HepG2 (cell line): Measurements from ENCODE around the gene MYLK. TPM values are rescaled to one million over a fixed set of nuclear protein-coding genes. Genes with fewer than 3 reads are reported as not detected.

Experiments used
- ATAC-seq: fragments of 200-7000 bp; cut with Tn5 transposase; 3 replicates; pipeline ENCODE4 v1.9.1; 2020; ENCODE audit warnings: mild to moderate bottlenecking, moderate library complexity
- BruUV-seq: library from RNA; stranded (reverse); fragments of 400-500 nt; replicated peaks from 2 replicates; lab custom pipeline; 2021; lab: Mats Ljungman, UMichigan
- CTCF ChIA-PET: fragments of 300-600 bp; formaldehyde crosslinking; extraction: SDS; loops from one replicate; lab custom pipeline; 2021; ENCODE audit warnings: low total read pairs, inconsistent platforms, low intra/inter-chr PET ratio; lab: Yijun Ruan, JAX
- POLR2A ChIA-PET: fragments of 350-600 bp; sonication (Branson Sonifier 250); formaldehyde crosslinking; loops from one replicate; lab custom pipeline; 2020; ENCODE audit warnings: antibody characterized with exemption, inconsistent platforms; lab: Yijun Ruan, JAX
- DNase-seq: peaks from one replicate; pipeline ENCODE4 v3.0.0-alpha.2; 2015; ENCODE audit warnings: low spot score
- FAIRE-seq: peaks from 3 replicates; lab custom pipeline; 2011; peaks lifted over from hg19 to GRCh38; lab: Jason Lieb, UNC
- H2AFZ ChIP-seq: one replicate; pipeline ENCODE4 v1.6.1; 2011; ENCODE audit warnings: low read length, inconsistent platforms
- H3K27ac ChIP-seq: fragments of 300-600 bp; 3 replicates; pipeline ENCODE4 v1.8.0; 2011; ENCODE audit warnings: mixed run types, mild to moderate bottlenecking, mixed read lengths, low read length, inconsistent platforms; ENCODE audit not compliant: insufficient read depth; ENCODE audit errors: extremely low read length
- H3K27me3 ChIP-seq, 2 experiments: fragments of 200-600 bp in 1 of 2; 2 replicates in 1 of 2; 3 replicates in 1 of 2; pipeline versions ENCODE4 v1.6.0 to v1.8.0; 2011; ENCODE audit warnings: low read length in 2 of 2, mild to moderate bottlenecking in 2 of 2, moderate library complexity in 2 of 2, inconsistent platforms in 1 of 2; ENCODE audit not compliant: insufficient read depth in 2 of 2, control insufficient read depth in 1 of 2
- H3K36me3 ChIP-seq, 2 experiments: fragments of 200-600 bp in 1 of 2; replicated peaks in 1 of 2; 2 replicates in 1 of 2; 3 replicates in 1 of 2; pipeline versions ENCODE4 v1.5.1 to v1.8.0; 2011; ENCODE audit warnings: low read length in 2 of 2, inconsistent platforms in 1 of 2; ENCODE audit not compliant: insufficient read depth in 2 of 2, control insufficient read depth in 1 of 2
- H3K4me1 ChIP-seq: 2 replicates; pipeline ENCODE4 v1.5.1; 2012; ENCODE audit warnings: low read length, inconsistent platforms; ENCODE audit not compliant: insufficient read depth
- H3K4me2 ChIP-seq: 2 replicates; pipeline ENCODE4 v1.6.0; 2011; ENCODE audit warnings: low read depth, low read length, inconsistent platforms
- H3K4me3 ChIP-seq, 3 experiments: fragments of 200-600 bp in 1 of 3; sonication (generic), shearing (Covaris generic) in 1 of 3; replicated peaks in 1 of 3; 2 replicates each; pipeline ENCODE4 v1.5.1; 2011 to 2016; ENCODE audit warnings: low read length in 3 of 3, inconsistent platforms in 2 of 3, low read depth in 2 of 3, mild to moderate bottlenecking in 2 of 3, control low read depth in 1 of 3, mixed read lengths in 1 of 3; ENCODE audit not compliant: insufficient read depth in 1 of 3
- H3K79me2 ChIP-seq: one replicate; pipeline ENCODE4 v1.6.1; 2011; ENCODE audit warnings: low read length, inconsistent platforms; ENCODE audit not compliant: insufficient read depth
- H3K9ac ChIP-seq: 2 replicates; pipeline ENCODE4 v1.6.0; 2011; ENCODE audit warnings: mild to moderate bottlenecking, low read depth, low read length, inconsistent platforms; ENCODE audit not compliant: insufficient read depth
- H3K9me3 ChIP-seq: 2 replicates; pipeline ENCODE4 v1.5.1; 2012; ENCODE audit warnings: mild to moderate bottlenecking, low read length
- H4K20me1 ChIP-seq: 2 replicates; pipeline ENCODE4 v1.6.0; 2011; ENCODE audit warnings: inconsistent platforms, mild to moderate bottlenecking, low read length, moderate library complexity; ENCODE audit not compliant: insufficient read depth
- ELK4 ChIP-seq: sonication (generic); formaldehyde crosslinking; IDR thresholded peaks from 2 replicates; pipeline ENCODE4 v1.9.0; 2021; ENCODE audit warnings: missing genetic modification reagents, borderline replicate concordance
- ETS1 ChIP-seq: sonication (generic); formaldehyde crosslinking; IDR thresholded peaks from 2 replicates; pipeline ENCODE4 v1.4.0; 2020; ENCODE audit warnings: missing genetic modification reagents
- GMEB2 ChIP-seq: IDR thresholded peaks from 2 replicates; pipeline ENCODE4 v1.6.1; 2016; ENCODE audit warnings: missing biosample characterization, missing genetic modification reagents, low read depth
- HMG20A ChIP-seq: IDR thresholded peaks from 2 replicates; pipeline ENCODE4 v1.6.1; 2016; ENCODE audit warnings: borderline replicate concordance
- LRRFIP1 ChIP-seq: sonication (generic); formaldehyde crosslinking; conservative IDR thresholded peaks from 2 replicates; pipeline ENCODE4 v1.4.0; 2020; ENCODE audit warnings: missing genetic modification reagents
- POLR2AphosphoS2 ChIP-seq: IDR thresholded peaks from 2 replicates; pipeline ENCODE4 v1.6.1; 2011; ENCODE audit warnings: low read depth, low read length, improper control_type of control experiment
- PRMT3 ChIP-seq: sonication (generic); formaldehyde crosslinking; IDR thresholded peaks from 2 replicates; pipeline ENCODE4 v1.8.1; 2022; ENCODE audit warnings: low read depth, mild to moderate bottlenecking, moderate library complexity, missing genetic modification reagents, borderline replicate concordance
- RARA ChIP-seq: IDR thresholded peaks from 2 replicates; pipeline ENCODE4 v1.6.1; 2016; ENCODE audit warnings: missing genetic modification reagents, missing compliant biosample characterization
- SKIL ChIP-seq: sonication (generic); formaldehyde crosslinking; IDR thresholded peaks from 2 replicates; pipeline ENCODE4 v1.8.0; 2022; ENCODE audit warnings: missing genetic modification reagents, mild to moderate bottlenecking, moderate library complexity, borderline replicate concordance
- TBX2 ChIP-seq: sonication (generic); formaldehyde crosslinking; IDR thresholded peaks from 2 replicates; pipeline ENCODE4 v1.5.0; 2020; ENCODE audit warnings: missing genetic modification reagents, mild to moderate bottlenecking, borderline replicate concordance
- ZBTB7B ChIP-seq: sonication (generic); formaldehyde crosslinking; IDR thresholded peaks from 2 replicates; pipeline ENCODE4 v1.4.0; 2020; ENCODE audit warnings: missing genetic modification reagents
- ZMAT5 ChIP-seq: sonication (generic); formaldehyde crosslinking; IDR thresholded peaks from 2 replicates; pipeline ENCODE4 v1.5.0; 2020; ENCODE audit warnings: mild to moderate bottlenecking, low read depth, missing genetic modification reagents, borderline replicate concordance
- ZNF232 ChIP-seq: sonication (generic); formaldehyde crosslinking; IDR thresholded peaks from 2 replicates; pipeline ENCODE4 v1.4.0; 2020; ENCODE audit warnings: missing genetic modification reagents, borderline replicate concordance
- ZNF644 ChIP-seq: IDR thresholded peaks from 2 replicates; pipeline ENCODE4 v1.6.1; 2016; ENCODE audit warnings: low read depth
- ZNF737 ChIP-seq: sonication (generic); formaldehyde crosslinking; IDR thresholded peaks from 2 replicates; pipeline ENCODE4 v1.5.0; 2020; ENCODE audit warnings: missing genetic modification reagents, mild to moderate bottlenecking, borderline replicate concordance
- ZNF747 ChIP-seq: sonication (generic); formaldehyde crosslinking; IDR thresholded peaks from 2 replicates; pipeline ENCODE4 v1.8.1; 2023; ENCODE audit warnings: missing genetic modification reagents, mild to moderate bottlenecking, borderline replicate concordance
- WGBS: methylation state at CpG from one replicate; pipeline ENCODE4 v1.1.6; 2017; ENCODE audit warnings: low lambda C conversion rate; 5-methylcytosine and 5-hydroxymethylcytosine counted together
- in situ Hi-C: cut with HindIII; loops from 2 replicates; pipeline ENCODE4 v1.10.0; 2017; ENCODE audit warnings: low pct_unique_long_range_greater_than_20kb; ENCODE audit not compliant: extremely low pct_ligation_motif_present
- intact Hi-C: fragments of 100-400 bp; cut with micrococcal nuclease; formaldehyde crosslinking; loops from one replicate; pipeline ENCODE4 v1.10.0; 2022; ENCODE audit not compliant: unreplicated experiment
- polyA plus RNA-seq, 8 experiments: library from polyadenylated mRNA; depleted of rRNA in 3 of 8; stranded (reverse) in 7 of 8; unstranded in 1 of 8; fragments of >200 nt; fragmentation: Illumina TruSeq in 4 of 8; extraction: Trizol in 4 of 8; gene quantifications; 2 replicates each; pipeline versions ENCODE4 v1.2.1 to v1.2.3, GENCODE V29; 2011 to 2016; ENCODE audit warnings: low read depth in 4 of 8, missing spikeins in 1 of 8, mixed read lengths in 1 of 8; ENCODE audit not compliant: insufficient read depth in 1 of 8
- total RNA-seq, 5 experiments: library from RNA; depleted of rRNA; stranded (reverse); fragments of >200 nt; fragmentation: Illumina TruSeq; extraction: Trizol; gene quantifications; 2 replicates each; pipeline ENCODE4 v1.2.3, GENCODE V29; 2016; ENCODE audit warnings: low read depth in 1 of 5

MYLK gene
- total and polyA plus RNA-seq, 2 of the 13 experiments (the other 11 are each of a cell fraction or from before 2014, with no cell fraction given), result 10.6 to 34.9 TPM

GRCh38 chr3:123635717-123636116, 248.4 kb downstream of the MYLK start:
- in situ Hi-C loops, result no loop called here
- Histone ChIP-seq H3K9me3 (no peaks in the 10 kb centered on the region), H2AFZ (no peak overlapping the region), H3K27me3 (no peaks in the 10 kb centered on the region), H3K4me1 (peaks cover 42% of the 10 kb centered on the region), H3K4me2 (no peak overlapping the region), H3K4me3 (no peak overlapping the region), H3K9ac (no peak overlapping the region), H4K20me1 (no peaks in the 10 kb centered on the region), H3K27ac (no peak overlapping the region), H3K36me3 (peaks cover 8 to 9% of the 10 kb centered on the region in 2 experiments; a peak in 3 of 5 replicates), H3K79me2 (no peaks in the 10 kb centered on the region)
- intact Hi-C loops, result loop anchor here (2.0 kb wide), 1 partner anchor 29 kb away; no protein-coding TSS in a partner anchor
- no peak for TF ChIP-seq ZNF747 (CRISPR knock-in tag)
- TF ChIP-seq GMEB2 (CRISPR knock-in tag), result no peak
- TF ChIP-seq RARA (CRISPR knock-in tag), result no peak
- TF ChIP-seq ETS1, result no peak
- TF ChIP-seq ZNF232 (CRISPR knock-in tag), result no peak
- TF ChIP-seq ZMAT5, result no peak
- TF ChIP-seq ZNF737 (CRISPR knock-in tag), result no peak
- TF ChIP-seq ELK4 (CRISPR knock-in tag), result no peak
- TF ChIP-seq PRMT3, result no peak
- no peak for TF ChIP-seq LRRFIP1
- TF ChIP-seq TBX2, result no peak
- no peak for TF ChIP-seq HMG20A
- no peak for TF ChIP-seq ZNF644 (CRISPR knock-in tag)
- no peak for TF ChIP-seq SKIL (CRISPR knock-in tag)
- no peak for TF ChIP-seq ZBTB7B (CRISPR knock-in tag)
- no peak for TF ChIP-seq POLR2AphosphoS2
- FAIRE-seq (no peak), ATAC-seq (no peak), DNase-seq (no peak)
- ChIA-PET POLR2A (no interaction called here), CTCF (no interaction called here)
- BruUV-seq, result no TSS peak
- WGBS, result 94% methylated on average over 4 of the region's 4 CpGs
